CD4-positive, alpha-beta T cell treated with Interleukin-17A for 1 hour (primary cell): ENCODE results near the gene LPP.
"Not testable (repeated sequence)": the region's sequence is repeated elsewhere in the genome, so short reads cannot be mapped to it uniquely, and the experiment has no call there.

ENCODE experiments used
- DNase-seq: peaks from one replicate; pipeline ENCODE4 v3.0.0-alpha.2; 2020

LPP gene, protein sequence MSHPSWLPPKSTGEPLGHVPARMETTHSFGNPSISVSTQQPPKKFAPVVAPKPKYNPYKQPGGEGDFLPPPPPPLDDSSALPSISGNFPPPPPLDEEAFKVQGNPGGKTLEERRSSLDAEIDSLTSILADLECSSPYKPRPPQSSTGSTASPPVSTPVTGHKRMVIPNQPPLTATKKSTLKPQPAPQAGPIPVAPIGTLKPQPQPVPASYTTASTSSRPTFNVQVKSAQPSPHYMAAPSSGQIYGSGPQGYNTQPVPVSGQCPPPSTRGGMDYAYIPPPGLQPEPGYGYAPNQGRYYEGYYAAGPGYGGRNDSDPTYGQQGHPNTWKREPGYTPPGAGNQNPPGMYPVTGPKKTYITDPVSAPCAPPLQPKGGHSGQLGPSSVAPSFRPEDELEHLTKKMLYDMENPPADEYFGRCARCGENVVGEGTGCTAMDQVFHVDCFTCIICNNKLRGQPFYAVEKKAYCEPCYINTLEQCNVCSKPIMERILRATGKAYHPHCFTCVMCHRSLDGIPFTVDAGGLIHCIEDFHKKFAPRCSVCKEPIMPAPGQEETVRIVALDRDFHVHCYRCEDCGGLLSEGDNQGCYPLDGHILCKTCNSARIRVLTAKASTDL

DNA sequence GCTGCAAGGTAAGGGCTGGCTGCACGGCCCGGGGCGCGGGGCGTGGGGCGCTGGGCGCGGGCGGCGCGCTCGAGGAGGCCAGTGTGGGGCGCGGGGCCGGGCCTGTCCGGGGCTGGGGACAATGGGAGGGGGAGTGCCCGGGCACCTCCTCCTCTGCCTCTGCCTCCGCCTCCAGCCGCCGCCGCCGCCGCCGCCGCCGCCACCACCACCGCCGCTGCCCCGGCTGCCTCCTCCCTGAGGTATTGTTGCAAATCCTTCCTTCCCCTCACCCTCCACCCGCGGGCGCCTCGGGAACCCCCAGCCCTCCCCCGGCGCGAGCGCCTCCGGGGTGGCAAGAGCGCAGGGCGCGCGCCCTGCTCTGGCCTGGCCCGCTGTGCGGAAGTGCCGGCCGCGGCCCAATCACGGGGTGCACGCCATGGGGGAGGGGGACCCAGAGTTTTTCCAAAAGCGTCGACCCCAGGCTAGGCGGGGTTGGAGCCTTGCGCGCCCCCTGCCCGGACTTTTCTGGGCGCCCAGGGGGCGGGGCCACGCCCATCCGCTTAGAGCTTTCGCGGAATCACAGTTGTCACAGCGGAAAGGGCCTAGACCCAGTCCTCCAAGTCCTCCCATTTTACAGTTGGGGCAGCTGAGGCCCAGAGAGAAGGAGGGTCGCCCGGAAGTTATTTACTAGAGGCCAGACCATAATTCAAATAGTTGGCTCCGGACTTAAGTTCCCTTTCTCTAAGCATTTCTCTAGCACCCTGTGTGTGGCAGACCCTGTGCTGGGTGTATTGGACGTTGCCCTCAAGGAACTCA lies at the start of gene LPP:
Gene LPP (plus strand): TSS at position 144 of the 795 bp plus-strand sequence. CDS start 251,964 bp downstream, outside the sequence.
- peak; percentile 88 for DNase-seq

DNA sequence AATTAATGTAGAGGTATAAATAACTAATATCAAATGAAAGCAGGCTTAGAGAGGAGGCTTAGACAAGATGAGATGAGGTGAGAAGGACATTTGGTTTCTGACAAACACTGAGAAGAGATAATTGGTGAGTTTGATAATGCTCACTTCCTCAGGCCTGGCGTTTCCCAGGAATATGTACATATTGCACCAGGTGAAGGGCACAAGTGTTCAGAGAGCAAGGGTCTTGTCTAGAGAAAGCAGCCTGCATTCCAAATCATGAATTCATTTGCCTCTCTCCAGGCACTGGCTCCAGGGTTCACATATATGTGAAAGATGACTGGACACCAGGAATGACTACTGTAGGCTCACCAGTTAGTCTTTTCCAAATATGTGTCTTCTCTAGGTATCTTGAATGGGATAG lies 48.0 kb upstream of the LPP start:
- DNase-seq: no peak

DNA sequence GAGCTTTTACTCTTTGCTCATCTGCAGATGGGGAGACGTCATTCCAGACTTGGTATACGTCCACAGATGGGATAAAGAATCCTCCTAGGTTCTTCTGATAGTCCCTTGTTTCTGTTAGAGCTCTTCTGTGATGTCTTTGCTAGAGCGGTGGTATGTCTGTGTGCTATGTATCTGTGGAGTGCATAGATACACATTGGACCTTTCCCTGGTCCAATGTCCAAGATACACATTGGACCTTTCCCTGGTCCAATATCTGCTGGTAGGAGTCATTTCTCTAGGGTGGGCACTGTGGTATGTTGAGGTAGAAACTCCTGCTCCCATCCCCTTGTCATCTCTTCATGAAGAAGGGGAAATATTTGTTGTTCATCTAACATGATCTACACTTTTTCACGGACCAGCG lies 47.5 kb upstream of the LPP start:
- DNase-seq: no peak

DNA sequence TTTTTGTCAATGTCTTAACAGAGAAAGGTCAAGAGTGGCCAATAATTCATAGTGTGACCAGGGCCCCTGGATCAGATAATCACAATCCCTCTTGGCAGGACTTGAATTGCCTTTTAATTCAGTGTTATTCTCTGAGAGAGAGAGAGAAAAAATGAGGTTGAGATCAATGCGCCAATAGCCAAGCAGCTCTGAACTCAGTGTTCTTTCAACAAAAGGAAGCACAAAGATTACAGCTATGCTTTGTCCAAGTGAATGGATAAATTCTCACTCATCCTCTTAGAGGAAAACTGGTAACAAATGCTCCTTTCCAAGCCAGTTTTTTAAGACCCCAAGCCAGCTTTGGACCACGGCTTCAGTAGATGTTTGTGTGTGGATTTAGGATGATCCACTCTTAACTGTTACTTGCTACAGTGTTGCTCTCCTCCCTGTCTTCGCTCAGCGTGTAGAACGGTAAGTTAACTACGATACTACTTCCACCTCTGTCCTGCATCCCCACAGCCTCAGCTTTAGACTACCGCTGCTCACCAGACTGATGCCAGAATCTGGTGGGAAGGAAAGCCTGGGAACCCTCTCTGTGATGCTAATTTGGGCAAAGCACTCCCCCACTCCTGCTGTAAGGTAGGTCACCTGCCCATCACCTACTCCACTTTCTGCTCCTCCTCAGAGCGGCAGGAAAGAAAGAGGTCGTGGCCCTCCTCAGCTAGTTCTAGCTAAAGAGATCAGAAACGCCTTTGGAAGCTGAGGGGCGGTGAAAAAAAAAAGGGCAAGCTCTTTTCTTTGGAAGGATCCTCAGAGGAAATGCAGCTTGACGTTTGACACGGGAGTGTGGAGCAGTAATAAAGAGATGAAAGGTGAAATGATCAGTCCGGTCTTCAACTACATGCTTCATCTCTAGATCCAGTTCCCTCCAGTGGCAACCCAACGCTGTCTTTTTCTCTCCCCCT lies 46.8 kb upstream of the LPP start:
- DNase-seq: no peak

DNA sequence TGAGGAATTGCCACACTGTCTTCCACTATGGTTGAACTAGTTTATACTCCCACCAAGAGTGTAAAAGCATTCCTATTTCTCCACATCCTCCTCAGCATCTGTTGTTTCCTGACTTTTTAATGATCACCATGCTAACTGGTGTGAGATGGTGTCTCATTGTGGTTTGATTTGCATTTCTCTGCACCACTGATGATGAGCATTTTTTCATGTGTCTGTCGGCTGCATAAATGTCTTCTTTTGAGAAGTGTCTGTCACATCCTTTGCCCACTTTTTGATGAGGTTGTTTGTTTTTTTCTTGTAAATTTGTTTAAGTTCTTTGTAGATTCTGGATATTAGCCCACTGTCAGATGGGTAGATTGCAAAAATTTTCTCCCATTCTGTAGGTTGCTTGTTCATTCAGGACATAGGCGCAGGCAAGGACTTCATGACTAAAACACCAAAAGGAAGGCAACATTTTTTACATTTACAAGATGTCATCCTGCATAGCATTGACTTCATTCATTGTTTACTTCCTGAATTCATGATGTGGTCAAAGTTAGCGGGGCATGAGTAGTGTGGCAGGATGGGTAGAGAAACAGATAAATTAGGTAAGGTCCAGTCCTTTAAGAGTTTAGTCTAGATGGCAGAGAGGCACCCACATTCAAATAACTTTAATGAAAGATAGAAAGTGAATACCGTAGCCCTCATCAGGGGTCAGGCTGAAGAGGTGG lies 45.1 kb upstream of the LPP start:
- DNase-seq: no peak

DNA sequence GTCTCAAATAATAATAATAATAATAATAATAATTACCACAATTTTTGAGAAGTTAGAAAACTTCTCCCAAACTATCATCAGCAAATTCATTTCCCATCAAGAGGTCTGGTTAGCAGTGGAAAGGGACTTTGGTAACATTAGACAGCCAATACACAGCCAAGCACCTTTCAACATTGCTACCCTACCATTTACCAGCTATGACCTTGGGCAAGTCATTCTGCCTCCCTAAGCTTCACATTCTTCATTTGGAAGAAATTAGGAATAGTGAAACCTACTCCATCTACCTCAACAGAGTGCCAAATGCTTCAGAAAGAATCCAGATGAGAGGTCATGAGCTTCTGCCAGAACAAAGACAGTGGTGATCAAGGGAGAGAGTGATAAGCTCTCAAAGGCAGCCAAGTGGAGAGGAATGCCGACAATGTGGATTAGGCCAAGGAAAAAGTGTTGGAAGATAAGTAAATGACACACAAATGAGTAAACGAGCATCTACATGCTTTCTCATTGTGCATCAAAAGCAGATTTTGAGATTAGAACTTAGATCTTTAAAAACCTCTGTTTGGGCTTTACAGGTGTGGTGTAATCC lies 42.9 kb upstream of the LPP start:
- no peak for DNase-seq

DNA sequence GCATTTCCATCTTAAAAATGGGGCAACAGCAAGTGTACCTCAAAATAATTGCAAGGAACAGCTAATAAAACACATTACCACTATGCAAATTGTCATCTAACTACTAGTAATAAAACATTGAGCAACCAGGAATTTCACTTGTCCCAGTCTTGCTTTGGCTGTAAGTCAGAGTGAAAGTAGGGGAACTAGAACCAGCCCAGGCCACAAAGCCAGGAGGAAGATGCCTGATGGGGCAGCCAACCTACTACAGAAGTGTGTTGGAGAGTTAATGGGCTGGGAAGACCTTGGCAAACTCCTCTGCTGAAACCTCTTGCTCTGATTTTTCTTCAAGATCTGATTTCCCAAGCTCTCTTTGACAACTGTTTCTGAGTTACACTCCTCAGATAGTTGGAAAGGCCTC lies 40.2 kb upstream of the LPP start:
- DNase-seq: no peak

DNA sequence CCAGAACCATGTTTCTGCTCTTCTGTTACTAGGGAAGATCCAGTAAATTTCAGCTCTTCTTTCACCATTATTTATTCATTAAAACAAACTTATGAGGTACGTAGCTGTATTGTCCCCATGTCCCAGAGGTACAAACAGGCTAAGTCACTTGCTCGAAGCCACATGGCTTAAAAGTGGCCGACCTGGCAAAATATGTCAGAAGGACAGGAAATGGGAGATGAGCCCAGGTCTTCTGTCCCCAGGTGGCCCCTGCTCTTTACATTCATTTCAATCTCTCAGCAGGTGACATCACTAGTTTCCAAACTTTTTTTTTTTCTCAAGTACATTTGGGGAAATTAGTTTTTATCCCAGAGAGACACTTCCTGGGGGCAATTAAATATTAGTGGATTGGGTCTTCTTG lies 34.1 kb upstream of the LPP start:
- DNase-seq: no peak

DNA sequence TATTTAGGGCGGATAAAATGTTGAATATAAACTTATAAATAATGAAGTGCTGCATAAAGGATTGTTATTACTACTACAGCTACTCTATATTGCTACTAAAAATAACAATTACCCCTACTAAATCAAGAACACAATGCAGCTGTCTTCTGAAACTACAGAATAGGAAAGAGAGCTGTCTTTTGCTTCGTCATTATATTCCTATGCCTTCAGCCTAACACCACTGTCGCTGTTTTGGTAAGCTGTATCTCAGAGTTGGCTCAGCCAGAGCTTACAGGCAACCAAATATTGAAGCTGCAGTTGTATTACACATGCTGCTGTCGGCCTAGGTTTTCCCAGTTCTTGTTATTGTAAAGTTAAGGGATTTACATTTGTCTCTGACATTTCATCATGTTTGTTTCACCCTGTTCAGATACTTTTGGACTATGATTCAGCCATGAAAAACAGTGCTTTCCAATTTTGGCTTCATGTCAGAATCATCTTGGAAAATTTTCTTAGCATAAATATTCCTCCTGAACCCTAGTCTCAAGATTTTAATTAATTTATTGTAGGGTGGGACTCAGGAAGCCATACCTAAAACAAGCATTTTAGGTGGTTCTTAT lies 31.3 kb upstream of the LPP start:
- no peak for DNase-seq

DNA sequence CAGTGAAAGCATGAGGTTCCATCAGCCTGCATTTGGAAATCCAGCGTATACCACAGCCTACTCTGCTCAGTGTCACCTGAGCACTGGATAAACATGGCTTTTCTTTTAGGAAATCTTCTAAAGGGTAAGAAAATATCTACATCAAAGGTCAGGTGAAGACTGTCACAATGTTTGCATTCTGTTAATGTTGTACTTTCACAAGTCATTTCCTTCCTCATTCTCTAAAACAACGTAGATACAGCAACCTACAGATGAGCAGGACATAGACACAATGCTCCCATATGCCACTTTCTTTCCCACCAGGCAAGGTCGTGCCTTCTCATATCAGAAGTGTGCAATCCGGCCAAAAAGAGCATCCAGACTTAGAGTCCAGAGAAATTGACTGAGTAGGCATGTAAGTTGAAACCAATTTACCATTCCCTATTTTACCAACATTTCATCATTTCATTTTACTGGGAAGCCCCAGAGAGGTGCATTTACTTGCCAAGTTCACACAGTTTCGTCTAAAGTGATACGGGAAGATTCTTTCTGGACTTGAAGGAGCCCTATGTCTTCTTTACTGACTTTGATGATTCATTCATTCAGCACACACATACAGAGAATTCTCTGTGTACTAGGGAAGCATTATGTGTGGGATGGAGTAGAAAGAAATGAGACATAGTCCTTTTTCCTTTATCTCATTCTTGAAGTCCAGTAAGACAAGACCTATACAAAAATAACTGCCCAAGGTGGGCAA lies 30.6 kb upstream of the LPP start:
- DNase-seq: no peak

DNA sequence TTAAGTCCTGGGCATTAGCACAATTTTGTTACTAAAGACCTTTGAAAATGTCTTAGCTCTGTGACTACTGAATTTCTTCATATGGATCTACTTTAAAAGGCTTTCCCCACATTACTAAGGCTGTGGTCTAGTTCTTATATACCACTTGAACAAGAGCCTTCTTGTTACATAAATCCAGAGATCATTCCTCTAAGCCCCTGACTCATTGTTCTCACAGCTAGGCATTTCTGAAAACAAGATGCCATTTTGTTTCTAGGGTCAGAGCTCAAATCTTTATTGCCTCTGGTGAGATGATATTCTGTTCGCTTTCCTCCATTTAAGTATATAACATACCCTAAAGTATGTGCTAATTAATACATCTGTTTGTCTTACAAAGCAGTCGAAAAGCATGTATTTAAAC lies 29.8 kb upstream of the LPP start:
- no peak for DNase-seq

DNA sequence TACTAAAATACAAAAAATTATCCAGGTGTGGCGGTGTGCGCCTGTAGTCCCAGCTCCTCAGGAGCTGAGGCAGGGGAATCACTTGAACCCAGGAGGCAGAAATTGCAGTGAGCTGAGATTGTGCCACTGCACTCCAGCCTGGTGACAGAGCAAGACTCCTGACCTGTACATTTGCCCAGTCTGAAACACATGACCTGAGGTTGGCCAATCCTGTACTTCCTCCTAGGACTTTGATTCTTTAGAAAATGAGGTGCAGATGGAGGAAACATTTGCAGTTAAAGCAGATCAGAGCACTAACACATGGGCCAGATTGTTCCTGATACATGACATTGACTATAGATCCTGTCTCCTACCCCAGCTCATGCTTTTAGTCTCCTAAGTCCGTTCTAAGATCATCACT lies 28.9 kb upstream of the LPP start:
- DNase-seq: no peak

DNA sequence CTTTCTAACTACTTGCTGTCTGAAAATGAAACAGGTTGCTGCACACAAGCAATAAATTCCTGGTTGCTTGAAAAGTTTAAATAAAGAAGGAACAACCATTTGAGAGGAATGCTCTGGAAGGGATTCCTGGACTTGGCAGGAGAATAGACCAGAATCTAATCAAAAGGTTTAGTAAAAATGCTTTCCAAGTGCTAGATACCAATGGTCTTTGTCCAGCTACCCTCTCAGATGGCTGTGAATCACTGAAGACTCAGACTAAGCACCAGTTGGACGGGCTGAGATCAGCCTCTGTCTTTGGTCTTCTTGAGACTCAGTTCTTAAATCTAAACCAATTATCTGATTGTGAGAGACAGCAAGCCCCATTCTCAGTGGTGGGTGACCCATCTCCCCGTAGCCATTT lies 27.7 kb upstream of the LPP start:
- DNase-seq: no peak

DNA sequence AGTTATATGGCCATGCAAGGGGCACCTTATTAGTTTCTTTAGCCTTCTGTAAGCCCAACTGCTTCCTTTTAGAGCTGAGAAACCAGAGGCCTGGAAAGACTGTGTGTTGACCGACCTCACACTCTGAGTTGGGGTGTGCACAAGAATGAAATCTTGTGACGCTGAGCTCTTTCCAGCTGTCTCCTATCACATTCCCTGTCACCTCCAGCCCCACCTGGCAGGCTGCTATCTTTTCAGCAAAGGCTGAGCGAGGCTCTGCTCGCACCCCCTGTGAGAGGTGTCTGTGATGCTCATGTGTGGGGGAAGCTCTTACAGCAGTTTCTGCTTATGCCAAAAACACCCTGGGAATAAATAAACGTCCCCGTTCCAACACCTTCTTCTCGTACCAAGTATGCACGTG lies 27.0 kb upstream of the LPP start:
- DNase-seq: no peak

DNA sequence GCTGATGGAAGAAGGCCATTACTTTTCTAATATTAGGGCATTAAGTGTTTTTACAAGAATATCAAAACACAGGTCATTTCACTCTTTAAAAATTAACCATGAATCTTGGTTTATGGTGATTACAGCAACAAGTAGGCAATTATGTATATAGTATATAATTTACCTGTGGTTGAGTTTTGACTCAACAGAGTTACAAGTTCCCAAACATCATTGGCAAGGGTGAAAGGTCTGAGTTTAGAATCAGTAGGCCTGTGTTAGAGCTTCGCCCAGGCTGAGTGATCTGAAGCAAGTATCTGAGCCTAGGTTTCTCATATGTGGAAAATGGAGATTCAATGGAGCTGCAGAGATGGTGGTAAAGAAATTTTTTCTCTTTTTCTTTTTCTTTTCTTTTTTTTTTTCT lies 25.1 kb upstream of the LPP start:
- DNase-seq: no peak

DNA sequence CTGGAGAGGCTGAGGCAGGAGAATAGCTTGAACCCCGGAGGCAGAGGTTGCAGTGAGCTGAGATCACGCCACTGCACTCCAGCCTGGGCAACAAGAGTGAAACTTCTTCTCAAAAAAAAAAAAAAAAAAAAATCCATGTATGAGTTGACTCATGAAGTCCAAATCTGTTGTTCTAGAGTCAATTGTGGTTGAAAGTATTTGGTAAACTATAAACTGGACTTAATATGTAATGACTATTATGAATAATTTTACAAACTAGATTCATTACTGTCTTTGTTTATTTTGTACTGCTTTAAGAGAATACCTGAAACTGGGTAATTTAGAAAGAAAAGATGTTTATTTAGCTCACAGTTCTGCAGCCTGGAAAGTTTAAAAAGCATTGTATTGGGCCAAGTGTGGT lies 22.9 kb upstream of the LPP start:
- DNase-seq: not testable (repeated sequence)

DNA sequence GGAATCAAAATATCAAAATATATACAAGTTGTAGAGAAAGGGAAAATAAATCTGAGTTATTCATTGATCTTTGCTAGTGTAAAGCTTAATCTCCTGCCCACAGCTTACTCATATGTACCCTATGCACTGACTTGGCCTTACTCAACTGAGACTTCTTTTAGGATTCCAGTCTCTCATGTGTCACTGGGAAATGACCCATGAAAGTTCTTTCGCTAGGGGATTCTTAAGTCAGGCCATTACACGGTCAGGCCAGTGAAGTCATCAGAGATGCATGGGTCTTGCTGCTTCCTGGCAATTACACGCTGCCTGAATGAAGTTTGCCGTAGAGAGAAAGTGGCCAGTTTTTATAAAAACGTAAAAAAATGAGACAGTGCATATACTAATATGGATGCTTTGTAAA lies 20.7 kb upstream of the LPP start:
- no peak for DNase-seq

DNA sequence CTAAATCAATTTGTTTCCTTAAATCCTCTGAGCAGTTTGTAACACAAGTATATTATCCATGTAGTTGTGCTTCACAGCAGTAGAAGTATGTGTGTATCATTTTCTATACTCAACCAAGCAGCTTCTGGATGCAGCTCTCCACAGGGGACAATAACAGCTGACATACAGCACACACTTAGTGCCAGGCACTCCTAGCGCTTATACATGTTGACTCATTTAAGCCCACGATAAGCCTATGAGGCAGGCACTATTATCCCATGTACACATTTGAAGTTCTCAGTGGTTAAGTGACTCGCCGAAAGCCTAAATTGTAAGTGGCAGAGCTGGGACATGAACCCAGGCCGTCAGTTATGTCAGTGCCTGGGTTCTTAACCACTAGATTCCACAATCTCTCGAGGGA lies 20.3 kb upstream of the LPP start:
- no peak for DNase-seq

DNA sequence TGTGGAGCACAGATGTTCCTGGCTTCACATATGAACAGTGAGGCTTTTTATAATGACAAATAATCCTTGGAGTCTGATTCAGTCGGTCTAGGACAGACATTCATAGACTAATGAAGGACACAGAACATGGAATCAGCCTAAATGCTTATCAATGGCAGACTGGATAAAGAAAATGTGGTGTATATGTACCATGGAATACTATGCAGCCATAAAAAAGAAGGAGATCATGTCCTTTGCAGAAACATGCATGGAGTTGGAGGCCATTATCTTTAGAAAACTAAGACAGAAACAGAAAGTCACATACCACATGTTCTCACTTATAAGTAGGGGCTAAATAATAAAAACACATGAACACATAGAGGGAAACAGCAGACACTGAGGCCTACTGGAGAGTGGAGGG lies 19.9 kb upstream of the LPP start:
- DNase-seq: no peak

DNA sequence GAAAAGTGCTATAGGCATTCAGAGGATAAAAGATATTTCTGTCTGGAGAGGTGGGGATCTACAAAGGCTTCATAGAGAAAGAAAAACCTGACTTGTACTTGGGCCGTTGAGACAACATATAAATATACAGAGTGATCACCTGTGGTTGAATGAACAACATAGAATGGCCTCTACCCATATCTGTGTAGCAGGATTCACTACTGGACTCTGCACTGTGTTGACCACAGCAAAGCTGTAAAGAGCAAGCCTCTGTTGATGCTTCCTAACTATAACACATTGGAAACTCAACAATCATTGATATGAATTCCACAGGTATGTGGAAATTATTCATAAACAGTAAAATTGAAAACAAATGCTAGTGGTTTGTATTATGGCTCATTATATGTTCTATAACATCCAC lies 19.1 kb upstream of the LPP start:
- DNase-seq: no peak

DNA sequence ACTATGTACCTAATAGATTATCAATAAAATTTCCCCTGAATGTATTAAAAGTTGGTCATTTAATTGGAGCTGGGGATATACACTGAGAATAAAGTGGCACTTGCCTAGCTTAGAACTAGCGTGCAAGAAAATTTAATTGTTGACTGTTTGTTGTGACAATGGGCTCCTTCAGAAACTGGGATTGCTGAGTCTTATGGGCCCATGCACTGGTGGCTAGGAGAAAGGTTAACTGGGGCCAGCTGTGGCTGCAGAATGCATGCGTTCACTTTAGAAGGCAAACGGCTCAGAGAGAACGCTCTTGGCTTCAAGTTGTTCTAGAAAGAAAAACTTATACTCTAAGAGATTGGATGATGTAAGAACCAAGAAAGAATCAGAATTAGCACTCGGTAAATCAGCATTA lies 18.7 kb upstream of the LPP start:
- DNase-seq: no peak
